Gastrocnemius medialis (tissue), 4 donors: Measurements from ENCODE around the gene TMEM43.

Experiments
- POLR2A ChIP-seq, 2 donors: fragments of 450-650 bp; IDR thresholded peaks; one replicate each; pipeline ENCODE4 v1.6.1; 2017; ENCODE audit warnings: antibody characterized with exemption in 2 of 2, mild to moderate bottlenecking in 2 of 2, moderate library complexity in 2 of 2
- TF ChIP-seq, protein P1 (sequence below), 5 experiments: fragments of 450-650 bp in 3 of 5; fragments of 200-600 bp in 2 of 5; sonication (generic) in 2 of 5; IDR thresholded peaks in 4 of 5; conservative IDR thresholded peaks in 1 of 5; 1 replicate in 4 of 5; 2 replicates in 1 of 5; pipeline ENCODE4 v1.5.1; 2016 to 2019; ENCODE audit warnings: antibody characterized with exemption in 5 of 5, mild to moderate bottlenecking in 3 of 5, moderate library complexity in 3 of 5

DNA sequence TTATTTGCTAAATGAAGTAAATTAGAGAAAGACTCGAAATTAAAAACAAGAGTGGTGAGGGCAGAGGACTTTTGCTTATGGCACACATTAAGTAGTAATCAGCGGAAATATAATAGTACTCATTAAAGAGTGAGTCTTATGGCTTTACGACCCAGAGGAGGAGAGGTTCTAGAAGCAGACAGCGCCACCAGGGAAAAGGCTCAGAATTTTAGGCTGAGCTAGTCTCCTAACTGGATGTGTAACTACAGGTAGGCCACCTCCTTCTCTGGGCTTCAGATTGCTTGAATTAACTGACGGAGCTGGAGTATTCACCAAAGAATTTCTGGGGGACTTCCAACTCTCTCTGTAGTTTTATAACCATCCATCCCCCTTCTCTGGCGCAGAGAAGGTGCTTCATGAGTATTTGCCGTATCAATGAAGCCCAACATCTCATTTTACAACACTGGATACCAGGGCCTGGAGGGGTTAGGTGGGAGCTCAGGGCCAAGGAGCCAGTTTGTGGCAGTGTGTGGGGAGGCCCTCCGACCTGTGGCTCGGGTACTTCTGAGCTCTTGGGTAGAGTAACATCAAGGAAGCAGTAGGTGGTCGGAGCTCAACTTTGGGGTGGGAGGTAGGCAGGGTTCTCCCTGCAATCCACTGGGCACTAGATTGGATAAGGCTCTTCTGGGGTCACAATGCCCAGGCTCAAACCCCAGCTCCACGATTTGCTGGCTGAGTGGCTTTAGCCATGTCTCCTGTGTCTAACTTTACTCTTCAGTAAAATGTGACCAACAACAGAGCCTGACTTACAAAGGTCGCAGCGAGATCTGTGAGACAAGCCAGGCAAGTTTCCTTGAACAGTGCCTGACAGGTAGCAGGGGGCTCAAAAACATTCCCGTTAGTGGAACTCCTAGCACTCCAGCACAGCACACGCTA is 1.3 kb upstream of the TMEM43 start:
- TF ChIP-seq, protein P1, sequence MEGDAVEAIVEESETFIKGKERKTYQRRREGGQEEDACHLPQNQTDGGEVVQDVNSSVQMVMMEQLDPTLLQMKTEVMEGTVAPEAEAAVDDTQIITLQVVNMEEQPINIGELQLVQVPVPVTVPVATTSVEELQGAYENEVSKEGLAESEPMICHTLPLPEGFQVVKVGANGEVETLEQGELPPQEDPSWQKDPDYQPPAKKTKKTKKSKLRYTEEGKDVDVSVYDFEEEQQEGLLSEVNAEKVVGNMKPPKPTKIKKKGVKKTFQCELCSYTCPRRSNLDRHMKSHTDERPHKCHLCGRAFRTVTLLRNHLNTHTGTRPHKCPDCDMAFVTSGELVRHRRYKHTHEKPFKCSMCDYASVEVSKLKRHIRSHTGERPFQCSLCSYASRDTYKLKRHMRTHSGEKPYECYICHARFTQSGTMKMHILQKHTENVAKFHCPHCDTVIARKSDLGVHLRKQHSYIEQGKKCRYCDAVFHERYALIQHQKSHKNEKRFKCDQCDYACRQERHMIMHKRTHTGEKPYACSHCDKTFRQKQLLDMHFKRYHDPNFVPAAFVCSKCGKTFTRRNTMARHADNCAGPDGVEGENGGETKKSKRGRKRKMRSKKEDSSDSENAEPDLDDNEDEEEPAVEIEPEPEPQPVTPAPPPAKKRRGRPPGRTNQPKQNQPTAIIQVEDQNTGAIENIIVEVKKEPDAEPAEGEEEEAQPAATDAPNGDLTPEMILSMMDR (IDR thresholded peaks at IDR 0.05 in 4 of 5, conservative IDR thresholded peaks at IDR 0.05 in 1 of 5) = no peak
- no peak for TF ChIP-seq POLR2A (IDR thresholded peaks at IDR 0.05)
